GM19328 (cell line): ENCODE results near the gene PHETA2.

Experiments used
- ATAC-seq: cut with Tn5 transposase; IDR thresholded peaks from one replicate; pipeline ENCODE4 v1.9.1; 2021; ENCODE audit warnings: mild to moderate bottlenecking, moderate library complexity; ENCODE audit not compliant: unreplicated experiment

The PHETA2 gene, protein sequence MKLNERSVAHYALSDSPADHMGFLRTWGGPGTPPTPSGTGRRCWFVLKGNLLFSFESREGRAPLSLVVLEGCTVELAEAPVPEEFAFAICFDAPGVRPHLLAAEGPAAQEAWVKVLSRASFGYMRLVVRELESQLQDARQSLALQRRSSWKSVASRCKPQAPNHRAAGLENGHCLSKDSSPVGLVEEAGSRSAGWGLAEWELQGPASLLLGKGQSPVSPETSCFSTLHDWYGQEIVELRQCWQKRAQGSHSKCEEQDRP

DNA sequence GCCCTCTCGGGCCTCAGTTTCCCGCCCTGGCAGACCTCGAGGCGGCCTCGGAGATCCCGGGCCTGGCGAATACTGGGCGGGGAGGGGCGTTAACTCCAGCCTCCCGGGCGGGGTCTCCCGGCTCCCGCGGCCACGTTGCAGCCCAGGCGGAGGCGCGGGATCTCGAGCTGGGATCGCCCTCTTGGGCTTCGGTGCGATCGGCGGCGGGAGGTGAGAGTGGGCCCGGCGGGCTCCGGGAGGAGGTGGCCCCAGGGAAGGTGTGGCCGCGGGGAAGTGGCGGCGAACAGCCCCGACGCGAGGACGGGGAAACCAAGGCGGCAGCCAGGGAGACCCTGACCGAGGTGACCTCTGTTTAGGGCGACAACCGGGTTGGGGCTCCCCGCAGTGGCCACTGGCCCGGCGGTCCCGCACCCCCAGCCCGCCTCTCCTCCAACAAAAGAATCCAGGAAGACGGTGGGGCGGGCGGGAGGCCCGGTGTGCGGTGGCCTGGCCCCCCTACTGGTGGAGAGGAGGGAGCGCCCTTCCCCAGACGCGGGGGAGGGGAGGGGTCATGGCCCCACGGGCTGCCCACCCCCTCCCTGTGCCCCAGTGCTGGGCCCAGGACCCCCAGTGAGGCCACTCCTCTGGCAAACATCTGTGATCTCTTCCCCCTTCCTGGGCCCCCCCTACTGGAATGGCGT, at the start of gene PHETA2:
PHETA2 (plus strand) TSS at position 117 of the 680 bp plus-strand sequence. CDS start 3,046 bp downstream, outside the sequence.
- ATAC-seq, result no peak

DNA sequence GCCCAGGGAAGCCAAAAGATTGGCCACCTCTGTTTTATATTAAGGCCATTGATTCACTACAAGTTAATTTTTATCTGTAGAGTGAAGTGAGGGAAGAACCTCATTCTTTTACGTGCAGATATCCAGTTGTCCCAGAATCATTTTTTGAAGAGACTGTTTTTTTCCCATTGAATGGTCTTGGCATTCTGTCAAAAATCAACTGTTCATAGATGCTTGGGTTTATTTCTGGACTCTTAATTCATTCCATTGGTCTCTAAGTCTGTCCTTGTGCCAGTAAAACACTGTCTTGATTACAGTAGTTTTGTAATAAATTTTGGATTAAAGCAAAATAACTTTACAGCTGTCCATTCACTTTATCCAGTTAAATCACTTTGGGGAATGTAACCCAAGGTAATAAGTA, 48.6 kb upstream of the PHETA2 start:
- ATAC-seq, result no peak

DNA sequence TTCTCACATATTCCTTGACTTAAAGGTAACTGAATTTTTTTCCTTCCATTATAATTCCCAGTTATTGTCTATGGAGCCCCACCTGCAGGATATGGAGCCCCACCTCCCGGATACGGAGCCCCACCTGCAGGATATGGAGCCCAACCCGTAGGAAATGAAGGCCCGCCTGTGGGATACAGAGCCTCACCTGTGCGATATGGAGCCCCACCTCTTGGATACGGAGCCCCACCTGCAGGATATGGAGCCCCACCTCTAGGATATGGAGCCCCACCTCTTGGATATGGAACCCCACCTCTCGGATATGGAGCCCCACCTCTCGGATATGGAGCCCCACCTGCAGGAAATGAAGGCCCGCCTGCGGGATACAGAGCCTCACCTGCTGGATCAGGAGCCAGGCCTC, 47.3 kb upstream of the PHETA2 start:
- ATAC-seq, result no peak

DNA sequence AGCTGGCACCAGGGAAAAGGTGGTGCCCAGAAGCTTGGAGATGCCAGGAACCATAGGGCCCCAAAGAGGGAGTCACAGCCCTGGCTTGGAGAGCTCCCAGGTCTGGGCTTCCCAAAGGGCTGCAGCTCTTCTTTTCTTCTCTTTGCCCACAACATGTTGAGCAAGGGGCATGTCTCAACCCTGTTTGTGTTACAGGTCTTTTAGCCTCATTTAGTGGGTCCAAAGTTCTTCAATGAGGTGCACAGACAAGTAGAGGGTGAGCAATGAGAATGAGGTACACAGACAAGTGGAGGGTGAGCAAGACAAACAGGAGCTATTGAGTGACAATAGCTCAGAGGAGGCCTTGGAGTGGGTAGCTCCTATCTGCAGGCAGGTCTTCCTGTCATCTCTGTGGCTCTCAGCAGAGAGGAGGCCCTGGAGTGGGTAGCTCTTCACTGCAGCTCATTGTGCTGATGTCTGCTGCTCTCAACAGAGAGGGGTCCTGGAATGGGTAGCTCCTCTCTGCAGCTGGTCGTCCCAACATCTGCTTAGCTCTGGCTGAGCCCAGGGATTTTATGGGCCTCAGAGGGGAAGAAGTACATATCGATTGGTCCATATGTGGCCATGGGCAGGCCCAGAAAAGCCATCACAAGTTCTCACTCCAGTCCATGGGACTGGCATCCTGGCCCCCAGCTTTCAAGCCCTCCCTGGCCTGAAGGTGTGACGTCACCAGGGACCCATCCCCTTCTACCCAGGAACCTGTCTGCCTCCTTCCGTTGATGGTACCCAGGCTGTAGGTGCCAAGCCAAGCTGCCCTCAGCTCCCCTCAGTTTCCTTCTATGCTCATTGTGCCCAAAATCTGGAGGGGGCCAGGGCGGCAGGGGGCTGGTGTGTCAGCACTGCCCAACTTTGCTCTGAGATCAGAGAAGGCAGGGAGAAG, 40.5 kb upstream of the PHETA2 start:
- no peak for ATAC-seq

DNA sequence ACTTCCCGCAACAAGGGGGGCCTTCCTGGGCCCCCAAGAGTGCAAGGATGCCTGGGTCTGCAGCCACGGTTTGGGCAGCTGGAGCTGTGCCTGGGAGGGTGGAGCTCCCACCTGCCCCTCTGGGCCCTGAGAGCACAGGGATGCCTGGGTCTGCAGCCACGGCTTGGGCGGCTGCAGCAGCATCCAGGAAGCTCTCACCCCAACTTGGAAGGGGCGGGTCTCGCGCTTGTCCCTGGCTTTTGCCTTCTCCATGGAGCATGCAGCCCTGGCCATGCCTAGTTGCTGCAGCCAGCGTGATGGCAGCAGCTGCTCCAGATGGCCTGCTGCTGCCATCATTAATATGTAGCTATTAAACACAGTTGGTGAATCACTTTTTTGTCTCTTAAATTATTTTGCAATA, 38.8 kb upstream of the PHETA2 start:
- ATAC-seq, result no peak

DNA sequence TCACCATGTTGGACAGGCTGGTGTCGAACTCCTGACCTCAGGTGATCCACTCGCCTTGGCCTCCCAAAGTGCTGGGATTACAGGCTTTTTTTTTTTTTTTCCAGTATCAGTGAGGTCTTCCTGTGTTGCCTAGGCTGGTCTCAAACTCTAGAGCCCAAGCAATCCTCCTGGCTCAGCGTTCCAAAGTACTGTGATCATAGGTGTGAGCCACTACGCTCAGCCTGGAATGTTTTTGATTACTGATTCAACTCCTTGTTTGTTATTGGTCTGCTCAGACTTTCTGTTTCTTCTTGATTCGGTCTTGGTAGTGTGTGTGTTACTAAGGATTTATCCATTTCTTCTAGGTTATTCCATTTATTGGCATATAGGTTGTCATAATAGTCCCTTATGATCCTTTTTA, 34.8 kb upstream of the PHETA2 start:
- ATAC-seq, result no peak

DNA sequence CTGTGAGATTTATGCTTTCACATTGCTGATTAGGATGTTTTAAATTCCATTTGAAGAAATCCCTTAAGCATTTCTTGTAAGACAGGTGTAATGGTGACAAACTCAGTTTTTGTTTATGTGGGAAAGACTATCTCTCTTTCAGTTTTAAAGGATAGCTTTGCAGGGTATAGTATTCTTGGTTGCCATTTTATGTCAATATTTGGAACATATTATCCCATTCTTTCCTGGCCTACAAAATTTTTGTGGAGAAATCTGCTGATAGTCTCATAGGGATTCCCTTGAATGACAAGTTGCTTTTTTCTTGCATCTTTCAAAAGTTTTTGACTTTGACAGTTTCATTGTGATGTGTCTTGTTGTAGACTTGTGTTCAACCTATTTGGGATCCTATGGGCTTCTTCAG, 32.3 kb upstream of the PHETA2 start:
- no peak for ATAC-seq

DNA sequence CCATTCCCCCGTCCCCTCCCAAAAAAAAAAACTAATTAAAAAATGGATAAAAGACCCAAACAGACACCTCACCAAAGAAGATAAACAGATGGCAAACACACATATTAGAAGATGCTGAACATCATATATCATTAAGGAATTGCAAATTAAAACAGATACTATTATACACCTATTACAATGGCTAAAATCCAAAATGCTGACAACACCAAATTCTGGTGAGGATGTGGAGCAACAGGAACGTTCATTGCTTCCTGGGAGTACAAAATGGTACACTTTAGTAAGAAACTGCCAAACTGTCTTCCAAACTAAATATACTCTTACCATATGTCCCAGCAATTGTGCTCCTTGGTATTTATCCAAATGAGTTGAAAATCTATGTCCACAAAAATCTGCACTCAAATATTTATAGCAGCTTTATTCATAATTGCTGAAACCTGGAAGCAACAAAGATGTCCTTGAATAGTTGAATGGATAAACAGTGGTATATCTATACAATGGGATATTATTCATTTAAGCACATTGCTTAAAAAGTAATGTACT, 23.3 kb upstream of the PHETA2 start:
- no peak for ATAC-seq

DNA sequence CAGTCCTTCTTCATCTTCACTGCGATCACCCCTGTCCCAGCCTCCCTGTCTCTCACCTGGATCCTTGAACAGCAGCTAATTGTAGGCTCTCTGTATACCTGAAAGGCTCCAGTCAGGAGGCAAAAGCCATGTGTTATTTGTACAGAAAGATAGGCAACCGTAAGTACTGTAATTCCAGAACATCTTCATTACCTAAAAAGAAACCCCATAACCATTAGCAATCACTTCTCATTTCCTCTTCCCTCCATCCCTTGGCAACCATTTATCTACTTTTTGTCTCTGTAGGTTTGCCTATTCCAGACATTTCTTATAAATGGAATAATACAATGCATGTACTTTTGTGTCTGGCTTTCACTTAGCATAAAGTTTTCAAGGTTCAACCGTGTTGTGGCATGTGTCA, 21.3 kb upstream of the PHETA2 start:
- ATAC-seq, result no peak

DNA sequence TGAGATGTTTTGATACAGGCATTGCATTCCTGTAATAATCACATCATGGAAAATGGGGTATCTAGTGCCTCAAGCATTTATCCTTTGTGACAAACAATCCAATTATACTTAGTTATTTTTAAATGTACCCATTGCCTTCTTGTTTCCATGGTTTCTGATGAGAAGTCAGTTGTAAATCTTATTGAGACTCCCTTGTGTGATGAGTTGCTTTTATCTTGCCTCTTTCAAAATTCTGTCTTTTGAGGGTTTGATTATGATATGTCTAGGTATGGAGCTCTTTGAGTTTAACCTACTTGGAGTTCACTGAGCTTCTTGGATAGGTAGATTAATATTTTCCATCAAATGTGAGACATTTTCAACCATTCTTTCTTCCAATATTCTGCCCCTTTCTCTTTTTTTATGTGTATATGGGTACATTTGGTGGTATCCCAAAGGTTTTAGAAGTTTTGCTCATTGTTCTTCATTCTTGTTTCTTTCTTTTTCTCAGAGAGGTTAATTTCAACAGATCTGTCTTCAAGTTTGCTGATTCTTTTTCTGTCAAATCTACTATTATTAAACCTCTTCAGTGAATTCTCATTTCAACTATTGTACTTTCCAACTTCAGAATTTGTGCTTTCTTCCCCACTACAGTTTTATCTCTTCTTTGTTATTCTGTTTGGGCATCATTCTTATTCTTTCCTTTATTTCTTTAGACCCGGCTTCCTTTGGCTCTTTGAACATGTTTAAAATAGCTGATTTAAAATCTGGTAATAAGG, 17.1 kb upstream of the PHETA2 start:
- no peak for ATAC-seq

DNA sequence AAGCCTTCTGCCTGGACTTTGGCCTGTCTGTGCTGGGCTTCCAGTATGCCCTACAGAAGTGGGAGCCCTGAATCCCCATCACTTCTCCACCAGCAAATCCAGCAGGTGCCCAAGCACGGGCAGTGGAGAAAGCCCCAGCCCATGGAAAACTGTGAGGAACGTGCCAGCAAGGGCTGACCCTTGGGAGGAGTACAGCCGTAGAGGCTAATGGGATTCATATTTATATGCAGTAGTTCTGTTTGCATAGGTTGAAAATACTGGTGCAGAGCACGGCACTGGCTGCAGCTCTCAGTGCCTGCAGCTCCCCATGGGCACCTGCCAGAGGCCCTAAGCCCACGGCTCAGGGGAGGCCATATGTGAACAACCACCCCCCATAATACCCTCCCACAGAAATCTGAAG, 13.6 kb upstream of the PHETA2 start:
- no peak for ATAC-seq

DNA sequence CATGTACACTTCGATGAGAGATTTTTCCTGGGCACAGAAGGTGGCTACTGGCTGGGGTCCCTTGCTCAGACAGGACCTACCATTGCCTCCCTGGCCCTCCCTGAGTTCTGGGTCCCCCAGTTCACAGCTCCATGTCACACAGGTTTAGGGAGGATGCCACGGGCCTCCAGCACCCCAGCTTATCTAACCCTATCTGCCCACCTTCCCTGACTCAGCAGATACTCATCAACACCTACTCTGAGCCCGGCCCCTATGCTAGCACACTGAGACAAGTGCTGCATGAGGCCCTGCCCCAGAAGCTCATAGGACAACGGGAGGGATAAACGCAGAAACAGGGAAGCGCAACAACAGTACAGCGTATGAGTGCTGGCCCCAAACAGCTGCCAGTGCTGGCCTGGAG, 13.0 kb upstream of the PHETA2 start:
- no peak for ATAC-seq

DNA sequence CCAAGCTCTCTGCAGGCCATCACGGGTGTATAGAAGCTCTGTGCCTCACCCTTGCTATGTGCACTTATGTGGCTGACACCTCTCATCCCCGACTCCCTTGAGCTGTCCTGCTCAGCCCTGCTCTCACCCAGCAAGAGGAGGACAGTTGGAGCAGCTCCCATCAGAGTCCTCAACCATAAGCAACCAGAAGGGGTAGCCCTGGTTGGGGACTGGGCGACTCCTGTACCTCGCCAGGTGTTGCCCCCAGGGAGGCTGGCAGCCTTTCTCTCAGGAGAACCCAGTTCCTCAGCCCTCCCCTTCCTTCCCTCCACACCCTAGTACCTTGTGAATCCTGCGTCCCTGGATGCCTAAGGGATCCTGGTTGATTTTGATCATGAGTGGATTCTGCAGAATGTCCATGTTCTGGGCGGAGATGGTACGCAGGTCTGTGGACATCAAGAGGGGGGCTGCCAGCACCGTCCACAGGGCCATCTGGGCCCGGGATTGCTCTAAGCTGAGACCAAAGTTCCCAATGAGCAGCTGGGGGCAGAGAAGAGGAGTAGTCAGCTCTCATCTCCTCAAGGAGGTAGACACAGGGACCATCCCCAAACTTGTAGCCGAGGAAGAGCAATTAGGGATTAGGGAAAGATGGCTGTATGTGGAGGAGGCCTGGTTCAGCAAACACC, 11.4 kb upstream of the PHETA2 start:
- ATAC-seq, result no peak

DNA sequence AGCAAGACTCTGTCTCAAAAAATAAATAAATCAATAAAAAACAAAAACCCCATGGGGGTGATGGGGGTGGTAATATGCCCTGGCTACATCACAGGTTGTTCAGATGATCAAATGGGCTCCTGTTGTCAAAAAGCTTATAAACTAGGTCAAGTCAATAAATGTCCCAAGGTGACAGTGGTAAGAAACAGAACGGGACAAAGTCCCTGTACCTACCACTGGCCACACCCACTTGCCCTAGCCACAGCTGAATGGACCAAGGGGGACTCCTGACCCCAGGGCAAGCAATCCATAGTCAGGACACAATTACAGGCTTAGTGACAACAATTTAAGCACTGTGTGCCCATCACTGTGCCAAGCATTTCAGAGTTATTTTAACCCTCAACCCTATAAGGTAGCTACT, 9.4 kb upstream of the PHETA2 start:
- no peak for ATAC-seq

DNA sequence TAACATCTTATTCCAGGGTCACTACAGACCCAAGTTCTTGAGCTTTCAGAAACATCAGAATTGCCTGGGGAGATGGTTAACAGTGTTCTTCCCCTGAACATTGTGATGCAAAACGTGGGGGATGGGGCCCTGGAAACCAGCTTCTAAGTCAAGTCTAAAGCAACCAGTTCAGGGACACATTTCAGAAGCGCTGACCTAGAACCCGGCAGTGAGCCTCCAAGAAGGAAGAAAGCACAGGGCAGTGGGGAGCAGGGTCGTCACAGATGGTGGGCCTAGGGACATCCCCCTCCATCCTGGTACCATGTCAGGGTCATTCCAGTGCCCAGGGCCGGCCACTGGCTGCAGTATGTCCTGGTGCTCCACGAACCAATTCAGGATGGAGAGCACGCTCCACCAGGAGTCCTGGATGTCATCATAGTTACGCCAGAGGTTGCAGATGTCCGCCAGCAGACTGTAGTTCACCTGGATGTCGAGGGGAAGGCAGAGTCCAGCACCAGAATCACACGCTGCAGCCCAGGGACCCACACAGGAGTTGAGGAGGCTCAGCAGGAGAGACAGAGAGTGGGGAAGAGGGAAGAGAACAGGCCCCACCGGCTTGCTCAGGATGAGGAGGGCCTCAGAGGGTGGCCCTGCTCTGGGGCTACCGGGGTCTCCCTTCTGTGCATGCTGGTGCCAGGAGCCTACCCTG, 8.5 kb upstream of the PHETA2 start:
- ATAC-seq, result no peak

DNA sequence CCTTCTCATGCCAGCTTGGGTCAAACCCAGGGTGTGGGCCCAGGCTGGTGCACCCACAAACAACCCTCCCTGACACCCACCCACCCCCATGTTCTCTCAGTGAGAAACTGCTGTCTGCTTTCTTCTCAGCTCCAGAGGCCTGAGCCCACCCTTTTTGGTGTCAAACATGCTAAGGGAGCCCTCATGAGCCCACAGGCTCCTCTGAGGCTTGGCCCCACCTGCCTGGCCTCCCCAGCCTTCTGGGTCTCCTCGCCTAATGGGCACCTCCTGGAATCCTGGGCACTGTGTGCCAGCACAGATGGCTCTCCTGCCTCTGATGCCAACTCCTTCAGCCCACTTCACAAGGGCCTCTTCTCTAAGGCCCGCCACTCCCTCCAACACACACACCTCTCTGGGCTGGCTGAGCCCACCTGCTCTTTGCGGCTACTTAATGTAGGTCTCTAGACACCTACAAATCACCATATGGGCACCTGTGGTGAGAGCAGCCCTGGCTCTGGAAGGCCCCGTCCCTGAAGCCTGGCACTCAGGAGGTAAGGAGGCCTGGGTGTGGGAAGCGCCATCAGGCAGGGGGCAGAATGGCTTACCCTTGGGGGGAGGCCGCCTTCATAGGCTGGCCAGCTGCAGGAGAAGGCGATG, 7.8 kb upstream of the PHETA2 start:
- no peak for ATAC-seq

DNA sequence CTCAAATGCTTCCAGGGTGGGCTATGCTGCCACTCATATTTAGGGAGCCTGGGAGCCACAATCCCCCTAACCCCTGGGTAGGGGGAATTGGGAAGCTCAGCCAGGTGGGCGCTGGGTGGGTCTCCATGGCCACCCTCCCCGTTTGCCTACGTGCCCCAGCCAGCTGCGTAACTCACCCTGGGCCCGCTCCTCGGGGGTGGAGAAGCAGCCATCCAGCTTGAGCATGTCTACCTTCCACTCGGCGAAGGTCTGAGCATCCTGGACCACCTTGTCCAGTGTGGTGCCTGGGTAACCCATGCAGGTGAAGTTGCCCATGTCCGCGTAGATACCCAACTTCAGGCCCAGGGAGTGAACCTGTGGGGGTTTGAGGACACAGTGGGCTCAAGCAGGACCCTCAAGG, 7.1 kb upstream of the PHETA2 start:
- ATAC-seq, result no peak

DNA sequence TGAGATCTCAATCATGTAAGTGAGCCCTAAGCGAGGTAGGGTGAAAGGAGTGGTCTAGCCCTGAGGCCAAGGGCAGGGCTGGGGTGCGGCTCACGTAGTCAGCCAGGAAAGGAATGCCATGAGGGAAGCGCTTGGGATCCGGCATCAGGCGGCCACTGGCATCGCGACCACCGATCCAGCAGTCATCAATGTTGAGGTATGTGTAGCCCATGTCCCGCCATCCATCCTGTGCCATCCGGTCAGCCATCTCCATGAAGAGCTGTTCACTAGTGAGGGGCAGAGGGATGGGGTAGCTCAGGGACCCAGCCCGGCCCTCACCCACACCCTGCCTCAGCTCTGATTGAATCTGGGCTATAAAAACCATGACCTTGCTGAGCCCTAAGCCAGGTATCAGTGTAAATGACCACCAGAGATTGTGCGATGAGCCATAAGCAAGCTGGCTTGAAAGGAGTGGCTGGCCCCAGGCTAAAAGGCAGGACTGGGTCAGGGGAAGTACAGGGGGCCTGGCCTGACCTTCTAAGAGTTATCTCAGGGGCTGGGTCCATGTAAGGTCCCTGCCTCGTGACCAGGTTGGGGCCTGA, 6.3 kb upstream of the PHETA2 start:
- ATAC-seq, result no peak

DNA sequence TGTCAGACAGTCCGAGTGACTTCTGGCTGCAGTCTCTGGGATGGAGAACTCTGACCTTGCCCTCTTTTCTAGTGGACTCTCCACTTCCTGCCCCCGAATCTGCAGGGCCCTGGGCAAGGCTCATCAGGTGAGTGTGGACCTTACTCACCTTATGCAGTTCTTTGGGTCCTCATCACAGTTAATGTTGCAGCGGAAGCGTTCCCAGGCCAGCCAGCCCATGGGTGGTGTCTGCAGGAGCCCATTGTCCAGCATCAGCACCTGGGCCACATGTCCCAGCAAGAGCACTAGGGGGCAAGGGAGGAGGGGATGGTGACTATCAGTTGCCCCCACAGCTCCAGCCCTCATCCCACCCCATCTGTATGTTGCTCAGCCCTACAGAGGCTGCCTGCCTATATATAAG, 5.8 kb upstream of the PHETA2 start:
- ATAC-seq, result no peak
